PFSK-1 (cell line): ENCODE measurements around the gene LIPI.

Experiments used
- FOXP2 ChIP-seq: optimal IDR thresholded peaks from 2 replicates; pipeline ENCODE3; 2011; ENCODE audit warnings: borderline replicate concordance, control low read depth, inconsistent platforms; ENCODE audit not compliant: insufficient read depth; ENCODE audit errors: extremely low read length, extremely low read depth
- POLR2AphosphoS5 ChIP-seq: IDR thresholded peaks from 2 replicates; pipeline ENCODE4 v1.6.1; 2012; ENCODE audit warnings: low read depth, mild to moderate bottlenecking, control low read depth, low read length, moderate library complexity
- REST ChIP-seq, 2 experiments: IDR thresholded peaks; 2 replicates each; pipeline versions ENCODE4 v1.6.1 to v1.8.0; 2011 to 2012; ENCODE audit warnings: low read depth in 2 of 2, low read length in 2 of 2, control low read depth in 1 of 2, inconsistent platforms in 1 of 2, mild to moderate bottlenecking in 1 of 2, moderate library complexity in 1 of 2; ENCODE audit not compliant: insufficient read depth in 1 of 2
- SIN3A ChIP-seq: IDR thresholded peaks from 2 replicates; pipeline ENCODE4 v1.6.1; 2012; ENCODE audit warnings: mild to moderate bottlenecking, low read length, moderate library complexity, borderline replicate concordance; ENCODE audit not compliant: insufficient read depth
- TAF1 ChIP-seq: IDR thresholded peaks from 2 replicates; pipeline ENCODE4 v1.6.1; 2012; ENCODE audit warnings: low read length, control low read depth, borderline replicate concordance; ENCODE audit not compliant: insufficient read depth

The LIPI gene

GRCh38 chr21:14244911-14245310, 34.2 kb upstream of the LIPI start:
- TF ChIP-seq REST (IDR thresholded peaks at IDR 0.05; ENCODE audit: insufficient read depth in 1 of 2, low read depth in 2 of 2, low read length in 2 of 2) (no peak), POLR2AphosphoS5 (no peak), SIN3A (no peak), TAF1 (no peak), FOXP2 (no peak)

- TF ChIP-seq TAF1 (no peak), POLR2AphosphoS5 (no peak), SIN3A (no peak)
These were observed 33.1 kb upstream of the LIPI start for GRCh38 chr21:14243874-14244273.

- TF ChIP-seq REST (IDR thresholded peaks at IDR 0.05; ENCODE audit: insufficient read depth in 1 of 2, low read depth in 2 of 2, low read length in 2 of 2) (no peak), POLR2AphosphoS5 (no peak), FOXP2 (no peak), SIN3A (no peak), TAF1 (no peak)
These were observed 32.7 kb upstream of the LIPI start for GRCh38 chr21:14243461-14243860.

- no peak for TF ChIP-seq TAF1
- no peak for TF ChIP-seq SIN3A
- no peak for TF ChIP-seq REST (IDR thresholded peaks at IDR 0.05; ENCODE audit: insufficient read depth in 1 of 2, low read depth in 2 of 2, low read length in 2 of 2)
- TF ChIP-seq POLR2AphosphoS5, result no peak
- no peak for TF ChIP-seq FOXP2
These were observed 30.5 kb upstream of the LIPI start for GRCh38 chr21:14241297-14241696.

GRCh38 chr21:14239281-14239680, 28.5 kb upstream of the LIPI start:
- TF ChIP-seq FOXP2 (no peak), REST (IDR thresholded peaks at IDR 0.05; ENCODE audit: insufficient read depth in 1 of 2, low read depth in 2 of 2, low read length in 2 of 2) (no peak), SIN3A (no peak), TAF1 (no peak), POLR2AphosphoS5 (no peak)
